HEK293T (cell line): ENCODE measurements around the gene FBN1.

Source experiments
- ELF4 ChIP-seq: fragments of 450-650 bp; IDR thresholded peaks from 2 replicates; pipeline ENCODE4 v1.6.1; 2017; ENCODE audit warnings: antibody characterized with exemption
- L3MBTL2 ChIP-seq: fragments of 450-650 bp; conservative IDR thresholded peaks from 2 replicates; pipeline ENCODE4 v1.6.1; 2016; ENCODE audit warnings: mild to moderate bottlenecking
- NFRKB ChIP-seq: fragments of 450-650 bp; IDR thresholded peaks from 2 replicates; pipeline ENCODE4 v1.6.1; 2016; ENCODE audit warnings: mild to moderate bottlenecking, moderate library complexity
- SP1 ChIP-seq: fragments of 450-650 bp; IDR thresholded peaks from 2 replicates; pipeline ENCODE4 v1.6.1; 2017
- SUZ12 ChIP-seq: fragments of 450-650 bp; IDR thresholded peaks from 2 replicates; pipeline ENCODE4 v1.6.1; 2016; ENCODE audit warnings: mild to moderate bottlenecking

DNA sequence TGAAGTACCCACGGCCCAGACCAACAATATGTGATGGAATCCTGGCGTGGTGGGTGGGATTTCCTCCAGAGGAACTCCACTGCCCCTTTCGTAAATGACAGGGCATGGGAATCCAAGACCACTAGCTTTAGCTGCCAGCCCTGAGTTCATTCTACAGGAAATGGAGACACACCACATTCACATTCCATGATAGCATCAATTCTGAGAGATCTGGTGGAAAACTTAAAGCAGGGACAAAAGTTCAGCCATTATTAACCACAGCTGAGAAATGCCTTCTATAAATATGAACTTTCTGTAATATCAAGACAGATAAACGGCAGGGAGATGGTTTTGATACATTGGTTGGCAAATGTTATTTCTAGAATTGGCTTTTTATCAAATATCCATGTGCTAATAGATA, 98.2 kb downstream of the FBN1 start:
- TF ChIP-seq SP1 (no peak), SUZ12 (no peak), ELF4 (no peak), NFRKB (no peak), L3MBTL2 (no peak)
